Parathyroid adenoma (tissue), 2 donors: ENCODE data around the gene TUBB6.

Experiments used
- H2AFZ ChIP-seq: fragments of 300-600 bp; sonication (generic); one replicate; pipeline ENCODE4 v1.7.0; 2017; ENCODE audit warnings: antibody characterized with exemption, mild to moderate bottlenecking
- H3K27ac ChIP-seq: fragments of 300-600 bp; sonication (generic); one replicate; pipeline ENCODE4 v1.7.0; 2017
- H3K27me3 ChIP-seq: fragments of 300-600 bp; sonication (generic); one replicate; pipeline ENCODE4 v1.7.0; 2017; ENCODE audit warnings: low read length; ENCODE audit not compliant: control insufficient read depth, insufficient read depth
- H3K36me3 ChIP-seq: fragments of 300-600 bp; sonication (generic); one replicate; pipeline ENCODE4 v1.7.0; 2017; ENCODE audit warnings: low read length; ENCODE audit not compliant: control insufficient read depth, insufficient read depth
- H3K4me1 ChIP-seq: fragments of 300-600 bp; sonication (generic); one replicate; pipeline ENCODE4 v1.7.0; 2017; ENCODE audit warnings: control low read depth
- H3K4me2 ChIP-seq: fragments of 300-600 bp; sonication (generic); one replicate; pipeline ENCODE4 v1.7.0; 2017; ENCODE audit warnings: low read length
- H3K4me3 ChIP-seq: fragments of 300-600 bp; sonication (generic); one replicate; pipeline ENCODE4 v1.7.0; 2017; ENCODE audit warnings: low read depth, low read length
- H3K79me2 ChIP-seq: fragments of 300-600 bp; sonication (generic); one replicate; pipeline ENCODE4 v1.7.0; 2017; ENCODE audit warnings: control low read depth
- H3K9ac ChIP-seq: fragments of 300-600 bp; sonication (generic); one replicate; pipeline ENCODE4 v1.7.0; 2017; ENCODE audit warnings: mild to moderate bottlenecking
- H3K9me3 ChIP-seq: fragments of 300-600 bp; sonication (generic); one replicate; pipeline ENCODE4 v1.7.0; 2017; ENCODE audit warnings: low read length; ENCODE audit not compliant: control insufficient read depth
- TF ChIP-seq, protein P1 (sequence below): fragments of 300-600 bp; sonication (generic); IDR thresholded peaks from one replicate; pipeline ENCODE4 v1.7.0; 2017; ENCODE audit warnings: antibody characterized with exemption, mild to moderate bottlenecking
- donor health status: primary hyperparathyroidism.

Gene TUBB6

DNA sequence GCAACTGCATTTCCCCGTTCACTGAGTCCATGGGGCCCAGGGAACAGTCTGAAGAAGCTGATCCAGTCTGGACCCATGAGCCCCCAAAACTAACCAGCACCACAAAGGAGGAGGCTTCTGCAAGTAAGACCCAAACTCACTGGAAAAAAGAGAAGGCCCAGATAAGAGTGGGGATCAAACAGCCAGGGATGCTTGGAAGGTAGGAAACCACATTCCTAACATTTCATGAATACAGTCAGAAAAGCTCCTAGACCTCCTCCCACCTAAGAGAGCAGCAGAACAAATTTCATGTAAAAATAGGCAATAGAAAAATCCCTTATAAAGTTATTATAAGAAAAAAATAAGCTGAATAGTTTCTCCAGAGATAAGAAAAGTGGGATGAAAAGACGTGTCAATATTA lies 30.3 kb downstream of the TUBB6 start:
- peaks cover 2% of the 10 kb centered on the region for H3K36me3 ChIP-seq
- H2AFZ ChIP-seq = no peak overlapping the region
- no peak overlapping the region for H3K9ac ChIP-seq
- TF ChIP-seq, protein P1, sequence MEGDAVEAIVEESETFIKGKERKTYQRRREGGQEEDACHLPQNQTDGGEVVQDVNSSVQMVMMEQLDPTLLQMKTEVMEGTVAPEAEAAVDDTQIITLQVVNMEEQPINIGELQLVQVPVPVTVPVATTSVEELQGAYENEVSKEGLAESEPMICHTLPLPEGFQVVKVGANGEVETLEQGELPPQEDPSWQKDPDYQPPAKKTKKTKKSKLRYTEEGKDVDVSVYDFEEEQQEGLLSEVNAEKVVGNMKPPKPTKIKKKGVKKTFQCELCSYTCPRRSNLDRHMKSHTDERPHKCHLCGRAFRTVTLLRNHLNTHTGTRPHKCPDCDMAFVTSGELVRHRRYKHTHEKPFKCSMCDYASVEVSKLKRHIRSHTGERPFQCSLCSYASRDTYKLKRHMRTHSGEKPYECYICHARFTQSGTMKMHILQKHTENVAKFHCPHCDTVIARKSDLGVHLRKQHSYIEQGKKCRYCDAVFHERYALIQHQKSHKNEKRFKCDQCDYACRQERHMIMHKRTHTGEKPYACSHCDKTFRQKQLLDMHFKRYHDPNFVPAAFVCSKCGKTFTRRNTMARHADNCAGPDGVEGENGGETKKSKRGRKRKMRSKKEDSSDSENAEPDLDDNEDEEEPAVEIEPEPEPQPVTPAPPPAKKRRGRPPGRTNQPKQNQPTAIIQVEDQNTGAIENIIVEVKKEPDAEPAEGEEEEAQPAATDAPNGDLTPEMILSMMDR = no peak
- H3K79me2 ChIP-seq = peaks cover 6% of the 10 kb centered on the region
- no peaks in the 10 kb centered on the region for H3K9me3 ChIP-seq
- no peak overlapping the region for H3K4me3 ChIP-seq
- H3K4me2 ChIP-seq = no peak overlapping the region
- no peaks in the 10 kb centered on the region for H3K4me1 ChIP-seq
- no peak overlapping the region for H3K27ac ChIP-seq
- no peaks in the 10 kb centered on the region for H3K27me3 ChIP-seq

DNA sequence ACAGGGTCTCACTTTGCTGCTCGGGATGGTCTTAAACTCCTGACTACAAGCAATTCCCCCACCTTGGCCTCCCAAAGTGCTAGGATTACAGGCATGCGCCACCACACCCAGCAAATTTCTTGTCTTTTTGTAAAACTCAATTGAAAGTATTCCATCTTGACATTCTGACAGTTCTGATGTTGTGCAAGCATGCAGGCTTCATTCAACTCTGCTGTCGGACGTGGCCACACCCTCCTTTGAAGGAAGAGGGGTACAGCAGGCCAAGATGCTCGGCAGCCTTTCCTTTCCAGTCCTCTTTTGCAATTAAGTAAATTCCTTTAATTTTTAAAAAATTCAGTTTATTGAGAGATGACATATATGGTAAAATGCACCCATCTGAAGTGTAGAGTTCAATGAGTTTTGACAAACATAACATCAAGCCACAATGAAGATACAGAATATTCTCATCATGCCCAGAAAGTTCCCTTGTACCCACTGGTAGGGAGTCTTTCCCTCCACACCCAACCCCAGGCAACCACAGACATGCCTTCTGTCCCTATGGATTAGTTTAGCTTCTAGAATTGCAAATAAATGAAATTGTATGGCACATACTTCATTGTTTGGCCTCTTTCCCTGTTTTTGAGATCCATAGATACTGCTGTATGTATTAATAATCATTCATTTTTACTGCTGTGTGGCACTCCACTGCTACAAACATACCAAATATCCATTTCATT lies 33.1 kb downstream of the TUBB6 start:
- Histone ChIP-seq H3K4me2 (no peak overlapping the region), H3K36me3 (peaks cover 2% of the 10 kb centered on the region), H2AFZ (no peak overlapping the region), H3K79me2 (peaks cover 6% of the 10 kb centered on the region), H3K27ac (no peak overlapping the region), H3K9ac (no peak overlapping the region), H3K27me3 (no peaks in the 10 kb centered on the region), H3K4me3 (no peak overlapping the region), H3K9me3 (no peaks in the 10 kb centered on the region), H3K4me1 (no peaks in the 10 kb centered on the region)
- TF ChIP-seq, protein P1 = no peak

DNA sequence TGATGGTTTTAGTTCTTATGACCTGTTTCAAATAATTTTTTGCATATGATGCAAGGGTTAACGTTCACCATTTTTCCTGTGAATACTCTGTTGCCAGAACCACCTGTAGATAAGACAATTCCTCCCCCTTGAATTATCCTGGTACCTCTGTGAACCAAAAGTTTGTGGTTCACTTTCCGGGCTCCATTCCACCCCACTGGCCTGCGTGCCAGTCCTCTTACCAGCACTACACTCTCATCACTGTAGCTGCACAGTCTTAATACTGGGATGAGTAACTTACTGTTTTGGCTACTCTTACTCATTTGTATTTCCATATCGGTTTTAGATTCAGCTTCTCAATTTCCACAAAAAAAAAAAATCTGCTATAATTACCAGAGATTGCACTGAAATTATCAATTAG lies 34.6 kb downstream of the TUBB6 start:
- Histone ChIP-seq H3K36me3 (no peaks in the 10 kb centered on the region), H3K79me2 (peaks cover 5% of the 10 kb centered on the region), H2AFZ (no peak overlapping the region), H3K27me3 (no peaks in the 10 kb centered on the region), H3K9me3 (no peaks in the 10 kb centered on the region), H3K4me3 (no peak overlapping the region), H3K9ac (no peak overlapping the region), H3K4me2 (no peak overlapping the region), H3K27ac (no peak overlapping the region), H3K4me1 (no peaks in the 10 kb centered on the region)
- TF ChIP-seq, protein P1 = no peak

DNA sequence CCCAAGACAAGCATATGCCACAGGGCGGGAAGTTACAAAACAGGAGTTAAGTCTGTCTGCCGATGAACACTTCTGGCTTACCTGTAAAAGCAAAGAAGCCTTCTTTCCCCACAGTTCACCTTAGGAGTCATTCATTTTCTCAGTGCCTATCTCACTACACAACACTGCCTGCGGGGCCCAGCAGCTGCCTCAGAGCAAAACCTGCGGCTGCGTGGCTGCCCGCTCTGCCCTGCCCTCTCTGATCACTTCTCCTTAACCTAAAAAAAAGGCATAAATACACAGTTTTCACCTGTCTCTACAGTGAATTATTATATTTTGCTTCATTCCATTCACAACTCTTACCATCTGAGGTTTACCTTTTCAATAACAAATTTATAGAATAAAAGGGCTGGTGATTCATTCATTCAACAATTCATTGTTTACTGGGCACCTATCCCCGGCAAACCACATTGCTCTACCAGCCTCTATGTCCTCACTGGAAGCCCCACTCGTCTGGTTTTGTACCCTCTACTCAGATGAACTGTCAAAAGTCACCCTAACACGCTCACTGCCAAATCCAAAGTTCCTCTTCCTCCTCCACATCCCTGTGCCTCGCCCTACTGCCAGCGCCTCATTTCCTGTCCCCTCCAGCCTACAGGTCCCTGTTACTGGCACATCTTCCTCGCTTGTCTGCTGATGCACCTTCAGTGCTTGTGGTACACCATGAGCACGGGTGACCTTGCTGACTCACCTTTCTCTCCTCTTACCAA lies 37.6 kb downstream of the TUBB6 start:
- Histone ChIP-seq H3K4me2 (no peak overlapping the region), H3K36me3 (no peaks in the 10 kb centered on the region), H3K9ac (no peak overlapping the region), H3K27ac (no peak overlapping the region), H3K27me3 (no peaks in the 10 kb centered on the region), H3K4me3 (no peak overlapping the region), H3K4me1 (no peaks in the 10 kb centered on the region), H2AFZ (no peak overlapping the region), H3K9me3 (no peaks in the 10 kb centered on the region), H3K79me2 (peaks cover 5% of the 10 kb centered on the region)
- TF ChIP-seq, protein P1 = no peak
